Left kidney (tissue), 2 donors: ENCODE data around the gene DNAJC24. TPM values are rescaled to one million over a fixed set of nuclear protein-coding genes. Genes with fewer than 3 reads are reported as not detected.

Experiments used
- DNase-seq: peaks from one replicate; pipeline ENCODE4 v3.0.0-alpha.2; 2013
- polyA plus RNA-seq: library from polyadenylated mRNA; unstranded; fragments of 120-200 nt; gene quantifications from one replicate; pipeline ENCODE4 v1.2.1, GENCODE V29; 2013; ENCODE audit not compliant: insufficient read length

Gene DNAJC24
- polyA plus RNA-seq, 1 donor, result 33.9 TPM

DNA sequence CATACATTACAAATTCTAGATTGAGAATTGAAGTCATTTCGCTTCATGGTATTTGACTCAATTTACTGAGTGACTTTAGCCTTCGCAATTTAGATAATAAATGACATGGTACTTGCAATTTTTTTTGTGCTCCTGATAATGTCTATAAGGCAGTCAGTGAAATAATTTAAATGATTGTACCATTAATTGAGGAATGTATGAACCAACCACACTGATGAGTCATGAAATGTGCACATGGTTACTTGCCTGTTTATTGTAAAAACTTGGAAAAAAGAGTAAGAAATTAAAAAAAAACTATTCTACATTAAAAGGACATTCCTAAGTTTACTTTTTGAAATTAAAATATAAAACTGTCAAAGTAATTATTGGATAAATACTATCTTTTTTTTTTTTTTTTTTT lies 43.3 kb downstream of the DNAJC24 start:
- no peak for DNase-seq

DNA sequence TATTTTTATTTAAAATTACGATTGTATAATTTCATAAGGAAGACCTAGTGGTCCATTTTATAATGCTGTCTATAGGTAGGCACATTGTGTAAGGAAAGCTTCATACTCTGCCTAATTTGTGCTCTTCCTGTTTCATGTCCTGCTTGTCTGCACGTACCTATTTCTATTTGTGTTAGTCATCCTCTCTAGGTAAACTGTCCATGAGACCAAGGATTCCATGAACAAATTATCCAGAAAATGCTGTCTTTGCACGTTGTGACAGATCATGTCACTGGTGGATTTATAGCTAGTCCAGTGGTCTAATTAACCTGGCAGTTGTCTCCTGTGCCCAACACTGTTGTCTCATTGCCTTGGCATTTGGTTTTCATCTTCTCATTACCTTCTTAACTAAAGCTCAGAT lies 44.7 kb downstream of the DNAJC24 start:
- DNase-seq, result no peak

- DNase-seq, result no peak
Measured at GRCh38 chr11:31415435-31415834, 45.8 kb downstream of the DNAJC24 start.

DNA sequence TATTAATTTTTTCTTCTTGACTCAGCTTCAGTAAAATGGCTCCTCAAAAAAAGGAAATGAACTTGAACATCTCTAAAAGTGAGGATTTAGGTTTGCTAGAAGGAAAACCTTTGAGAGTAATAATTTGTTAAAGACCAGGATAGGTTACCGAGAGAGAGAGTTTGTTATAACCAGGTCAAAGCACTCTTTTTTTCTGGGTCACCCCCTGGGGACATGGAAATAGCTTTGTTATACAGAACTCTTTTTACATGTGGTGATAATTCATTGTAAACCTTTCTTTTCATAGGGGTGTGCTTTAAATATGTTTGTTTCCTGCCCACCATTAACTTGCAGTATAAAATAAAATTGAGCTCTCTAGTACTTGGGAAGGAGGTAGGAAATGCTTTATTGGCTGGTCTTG lies 47.7 kb downstream of the DNAJC24 start:
- DNase-seq, result no peak

DNA sequence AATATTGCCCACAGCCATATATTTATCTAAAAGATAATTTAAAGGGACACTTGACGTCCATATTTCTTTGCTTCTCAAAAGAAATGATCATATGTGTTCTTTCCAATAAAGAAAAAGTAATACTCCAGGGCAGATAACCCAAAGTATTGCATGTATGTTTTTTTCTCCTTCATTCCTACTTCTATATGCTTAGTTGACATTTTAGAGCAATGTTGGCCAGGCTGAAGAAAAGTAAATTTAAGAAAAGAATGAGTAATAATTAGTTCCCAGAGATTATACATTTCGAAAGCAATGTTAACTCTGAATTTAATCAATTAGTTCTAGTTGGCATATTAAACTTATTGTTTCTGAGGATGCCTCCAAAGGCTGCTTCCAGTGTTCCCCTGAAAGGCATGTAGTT lies 48.2 kb downstream of the DNAJC24 start:
- DNase-seq, result no peak

- DNase-seq, result no peak
Measured at GRCh38 chr11:31419138-31419537, 49.5 kb downstream of the DNAJC24 start.

- DNase-seq, result no peak
Measured at GRCh38 chr11:31419669-31420068, 50.0 kb downstream of the DNAJC24 start.

- no peak for DNase-seq
Measured at GRCh38 chr11:31421820-31422219, 52.2 kb downstream of the DNAJC24 start.

DNA sequence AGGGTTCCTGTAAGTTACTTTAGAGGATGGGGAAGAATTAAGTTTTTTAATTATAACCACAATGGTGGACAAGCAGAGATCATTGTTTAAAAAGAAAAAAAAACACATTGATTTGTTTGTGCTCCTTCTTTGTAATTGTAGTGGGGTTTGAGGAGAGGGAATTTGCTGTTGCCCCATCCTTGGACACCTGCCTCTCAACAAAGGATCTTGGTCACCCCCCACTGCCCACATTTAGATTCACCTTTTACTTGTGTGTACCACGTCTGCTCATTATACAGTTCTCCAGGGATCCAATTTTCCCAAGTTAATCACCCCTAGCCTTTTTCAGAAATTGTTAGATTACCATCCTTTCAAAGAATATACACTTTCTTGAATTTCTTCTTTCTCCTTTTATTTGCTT lies 53.0 kb downstream of the DNAJC24 start:
- DNase-seq, result no peak

- DNase-seq, result no peak
Measured at GRCh38 chr11:31424652-31425051, 55.0 kb downstream of the DNAJC24 start.

DNA sequence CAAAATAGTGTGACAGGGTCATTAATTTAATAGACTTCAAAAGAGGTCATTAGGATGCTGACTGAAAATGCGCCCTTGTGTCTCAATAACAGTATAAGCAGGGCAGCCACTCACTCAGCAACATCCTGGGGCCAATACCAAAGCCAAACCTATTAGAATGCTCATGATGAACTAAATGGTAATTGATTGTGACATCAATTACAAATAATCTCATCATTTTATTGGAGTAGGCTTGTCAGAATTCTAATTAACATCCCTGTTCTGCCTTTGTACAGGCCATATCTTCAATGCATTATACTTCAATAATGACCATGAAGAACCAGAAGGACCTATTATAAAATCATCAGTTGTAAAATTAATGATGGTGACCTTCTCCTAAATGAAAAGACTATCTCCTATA lies 64.2 kb downstream of the DNAJC24 start:
- no peak for DNase-seq

DNA sequence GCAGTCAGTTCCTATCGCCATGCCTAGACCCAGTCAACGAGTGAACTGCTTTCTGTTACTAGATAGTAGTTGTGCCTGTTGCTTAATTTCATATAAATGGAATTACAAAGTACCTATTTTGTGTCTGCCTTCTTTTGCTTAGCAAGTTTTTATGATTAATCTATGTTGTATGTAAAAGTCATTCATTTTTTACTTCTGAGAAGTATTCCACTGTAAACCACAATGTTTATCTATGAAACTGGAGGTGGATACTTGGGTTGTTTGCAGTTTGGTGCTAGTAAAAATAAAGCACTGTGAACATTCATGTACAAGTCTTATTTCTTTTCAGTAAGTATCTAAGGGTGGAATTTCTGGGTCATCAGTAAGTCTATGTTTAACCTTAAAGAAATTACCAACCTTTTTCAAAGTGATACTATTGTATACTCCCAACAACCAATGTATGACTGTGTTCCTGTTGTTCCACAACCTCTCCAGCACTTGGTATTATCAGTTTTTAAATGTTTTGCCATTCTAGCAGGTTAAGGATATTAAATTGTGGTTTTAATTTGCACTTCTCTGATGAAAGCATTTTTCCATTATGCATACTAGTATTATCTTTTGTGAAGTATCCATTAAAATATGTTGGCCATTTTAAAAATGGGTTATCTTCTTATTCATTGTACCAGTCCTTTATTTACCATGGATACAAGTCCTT lies 68.2 kb downstream of the DNAJC24 start:
- DNase-seq, result no peak

DNA sequence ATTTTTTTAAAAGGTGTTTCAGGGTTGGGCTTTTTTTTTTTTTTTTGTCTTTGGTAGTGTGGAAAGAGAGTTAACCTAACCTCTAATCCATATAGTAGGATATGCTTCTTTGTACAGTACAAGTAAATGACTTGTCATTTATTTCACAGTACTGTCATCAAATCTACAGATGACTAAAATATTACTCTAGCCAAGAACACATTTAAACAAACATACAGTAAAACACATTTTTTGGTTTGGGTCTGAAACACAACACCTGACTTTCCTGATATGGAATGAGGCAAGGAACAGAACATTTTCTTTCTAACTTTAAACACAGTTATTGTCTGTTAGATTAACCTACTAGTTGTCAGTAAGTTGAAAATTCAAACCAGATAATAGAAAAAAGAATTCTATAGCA lies 71.6 kb downstream of the DNAJC24 start:
- DNase-seq, result no peak

DNA sequence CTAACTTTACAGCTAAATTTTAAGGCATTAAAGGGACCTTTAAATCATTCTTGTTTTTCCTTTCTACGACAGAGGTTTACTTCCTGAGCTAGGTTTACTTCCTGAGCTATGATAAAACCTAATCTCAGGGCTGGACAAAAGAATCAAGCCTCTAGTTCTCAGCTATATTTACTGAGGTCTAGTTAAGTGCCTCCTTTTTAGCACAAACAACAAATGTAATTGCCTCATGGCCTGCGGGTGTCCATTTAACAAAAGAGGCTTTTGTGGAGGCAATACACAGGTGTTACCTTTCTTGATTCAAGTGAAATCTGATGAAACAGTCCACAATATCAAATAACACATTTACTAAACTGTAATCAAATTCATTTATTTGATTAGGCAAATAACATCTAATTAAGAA lies 72.4 kb downstream of the DNAJC24 start:
- DNase-seq, result no peak

DNA sequence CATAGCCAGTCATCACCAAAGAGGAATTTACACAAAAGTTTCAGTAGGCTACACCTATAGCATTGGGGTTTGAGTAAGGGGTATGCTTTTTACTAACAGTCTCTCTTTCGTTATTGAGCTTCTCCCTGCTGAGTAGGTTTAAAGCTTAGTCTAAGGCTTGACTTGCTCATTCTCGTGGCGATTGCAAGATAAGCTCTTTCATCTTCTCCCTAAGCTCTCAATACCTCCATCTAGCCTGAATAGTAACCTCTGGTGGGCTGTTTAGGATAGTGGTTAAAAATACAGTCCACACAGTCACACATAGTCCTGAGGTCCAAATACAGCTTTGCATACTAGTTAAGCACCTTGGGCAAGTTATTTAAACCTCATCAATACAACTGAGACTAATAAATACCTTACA lies 74.1 kb downstream of the DNAJC24 start:
- no peak for DNase-seq

GRCh38 chr11:31445621-31446020 lies 76.0 kb downstream of the DNAJC24 start:
- DNase-seq, result no peak

GRCh38 chr11:31449040-31449439 lies 79.4 kb downstream of the DNAJC24 start:
- DNase-seq, result no peak

GRCh38 chr11:31450841-31451240 lies 81.2 kb downstream of the DNAJC24 start:
- no peak for DNase-seq

- no peak for DNase-seq
Measured at GRCh38 chr11:31455177-31455576, 85.5 kb downstream of the DNAJC24 start.

DNA sequence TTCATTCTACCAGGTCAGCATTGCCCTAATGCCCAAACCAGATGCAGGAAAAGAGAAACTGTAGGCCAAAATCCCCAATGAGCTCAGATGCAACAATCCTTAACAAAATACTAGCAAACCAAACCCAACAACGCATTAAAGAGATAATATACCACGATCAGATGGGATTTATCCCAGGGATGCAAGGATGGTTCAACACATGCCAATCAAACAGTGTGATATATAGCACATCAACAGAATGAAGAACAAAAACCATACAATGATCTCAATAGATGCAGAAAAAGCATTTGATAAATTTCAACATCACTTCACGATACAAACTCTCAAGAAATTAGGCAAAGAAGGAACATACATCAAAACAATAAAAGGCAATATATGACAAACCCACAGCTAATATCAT lies 94.8 kb downstream of the DNAJC24 start:
- no peak for DNase-seq

- DNase-seq, result no peak
Measured at GRCh38 chr11:31474083-31474482, 104.4 kb downstream of the DNAJC24 start.

GRCh38 chr11:31477528-31478222 lies 108.0 kb downstream of the DNAJC24 start:
- DNase-seq, result no peak

DNA sequence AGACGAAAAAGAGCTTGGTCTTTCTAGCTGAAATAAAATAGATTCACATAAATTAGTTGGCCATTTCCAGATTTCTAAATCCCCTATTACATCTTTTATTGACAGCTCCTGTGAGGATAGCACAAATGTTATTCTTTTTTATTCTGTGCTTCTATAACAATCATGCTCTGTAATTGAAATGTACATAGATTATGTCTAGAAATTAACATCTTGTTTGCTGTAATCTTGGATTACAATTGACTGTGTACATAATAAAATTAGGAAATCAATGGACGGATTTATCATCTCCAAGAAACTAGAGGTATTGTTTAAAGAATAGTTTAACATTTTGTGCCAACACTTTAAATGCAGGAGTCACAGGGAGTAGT lies 108.5 kb downstream of the DNAJC24 start:
- DNase-seq, result no peak

DNA sequence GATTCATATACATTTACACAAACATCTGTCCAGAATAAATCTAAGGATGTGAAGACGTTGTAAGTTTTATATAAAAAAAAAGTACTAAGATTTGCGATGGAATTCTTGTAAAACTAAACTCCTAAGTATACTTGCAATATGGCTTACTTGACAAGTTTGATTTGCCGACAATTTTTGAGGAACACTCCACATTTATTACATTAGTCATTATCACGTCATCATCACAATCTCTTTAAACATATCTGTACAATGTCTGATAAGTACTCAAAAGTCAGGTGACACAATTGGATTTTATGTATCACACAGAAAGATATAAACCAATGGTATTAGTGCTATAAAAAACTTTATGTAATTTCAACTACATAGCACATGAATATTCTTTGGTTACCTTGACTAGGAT lies 109.4 kb downstream of the DNAJC24 start:
- DNase-seq, result no peak
